Stimulated activated CD8-positive, alpha-beta memory T cell treated with anti-CD3 and anti-CD28 coated beads, Interleukin-7, amount 100 ng/mL, for 48 hours (primary cell): ENCODE data around the gene MEGF11.

Experiments
- DNase-seq, 2 donors: peaks; one replicate each; pipeline ENCODE4 v3.0.0-alpha.2; 2020; ENCODE audit warnings: low read depth in 1 of 2; ENCODE audit errors: extremely low read depth in 1 of 2

MEGF11 gene

DNA sequence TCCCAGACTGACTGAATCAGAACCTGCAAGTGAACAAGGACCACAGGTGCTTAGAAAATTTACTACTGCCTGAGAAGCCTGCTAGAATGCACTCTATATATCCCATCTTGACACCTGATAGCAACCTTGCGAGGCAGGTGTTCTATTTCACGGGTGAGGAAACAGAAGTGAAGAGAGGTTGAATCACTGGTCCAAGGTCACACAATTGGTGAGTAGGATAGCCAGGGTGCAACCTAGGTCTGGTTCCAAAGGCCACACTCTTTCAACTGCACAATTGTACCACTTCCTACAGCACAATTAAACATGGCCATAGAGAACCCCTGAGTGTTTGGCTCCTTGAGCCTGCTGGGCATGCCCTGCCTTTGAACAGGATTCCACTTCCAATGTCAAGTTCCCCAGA, 297.2 kb downstream of the MEGF11 start:
- no peak for DNase-seq

DNA sequence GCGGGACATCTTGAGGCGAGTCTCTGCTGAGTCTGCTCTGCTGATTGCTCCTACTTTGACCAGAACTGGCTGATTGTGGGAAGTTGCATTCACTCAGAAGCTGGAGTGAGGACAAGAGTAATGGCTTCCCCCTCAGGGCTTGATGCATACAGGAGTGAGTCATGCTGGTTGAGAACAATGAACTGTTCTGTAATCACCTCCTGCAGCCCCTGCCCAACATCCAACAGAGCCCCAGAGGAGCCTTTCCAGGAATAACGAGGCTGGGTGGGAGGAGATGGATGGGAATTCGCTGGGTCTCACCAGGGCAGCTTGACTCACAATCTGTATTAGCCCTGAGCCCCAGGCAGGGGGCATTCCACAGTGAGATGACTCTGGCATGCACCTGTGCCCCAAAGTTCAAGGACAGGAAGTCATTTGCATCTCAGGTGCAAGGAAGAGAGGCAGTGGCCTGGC, 299.2 kb downstream of the MEGF11 start:
- DNase-seq = no peak

DNA sequence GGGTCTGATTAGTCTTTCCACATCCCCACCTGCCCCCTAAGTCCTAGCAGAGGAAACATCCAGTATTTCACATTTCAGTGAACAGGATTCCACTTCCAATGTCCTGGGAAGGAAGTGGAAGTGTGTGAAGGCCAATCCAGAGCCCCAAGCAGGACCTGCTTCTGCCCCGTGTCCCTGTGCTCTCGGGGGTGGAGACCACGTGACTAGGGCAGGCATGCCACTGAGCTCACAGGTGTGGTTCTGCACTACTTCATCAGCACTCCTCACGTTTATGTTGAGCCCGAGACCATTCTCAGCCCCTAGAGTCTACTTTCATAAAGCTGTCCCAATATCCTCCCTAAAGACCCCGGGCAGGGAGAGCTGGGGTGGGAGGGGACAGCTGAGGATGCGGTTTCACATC, 299.9 kb downstream of the MEGF11 start:
- no peak for DNase-seq

DNA sequence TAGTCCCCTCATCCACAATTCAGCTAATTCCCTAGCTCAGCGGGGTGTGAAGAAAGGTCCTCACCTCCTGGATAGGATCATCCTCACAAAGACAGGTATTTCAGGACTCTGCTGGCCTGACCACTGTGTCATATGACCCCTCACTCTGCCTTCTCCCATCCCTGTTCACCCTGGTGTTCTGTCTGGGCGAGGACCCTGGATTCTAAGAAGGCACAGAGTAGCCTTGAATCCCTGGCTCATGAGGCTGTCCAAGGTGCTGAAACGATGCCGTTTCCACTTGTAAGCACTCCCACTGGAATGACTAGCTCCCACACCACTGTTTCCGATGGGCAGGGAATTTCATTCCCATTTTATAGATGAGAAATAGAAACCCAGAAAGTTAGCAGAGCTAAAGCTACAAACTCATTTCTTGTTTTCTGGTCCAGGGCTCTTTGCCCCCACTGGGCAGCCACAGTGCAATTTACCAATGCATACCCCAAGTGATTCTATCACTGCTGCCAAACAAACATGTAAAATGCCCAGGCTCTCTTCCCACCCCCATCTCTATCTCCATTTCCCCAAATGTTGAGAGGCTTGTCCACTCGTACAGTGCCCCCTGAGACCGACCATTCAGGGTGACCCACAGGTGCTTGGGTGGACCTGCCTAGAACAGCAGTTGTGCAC, 301.0 kb downstream of the MEGF11 start:
- DNase-seq = no peak

DNA sequence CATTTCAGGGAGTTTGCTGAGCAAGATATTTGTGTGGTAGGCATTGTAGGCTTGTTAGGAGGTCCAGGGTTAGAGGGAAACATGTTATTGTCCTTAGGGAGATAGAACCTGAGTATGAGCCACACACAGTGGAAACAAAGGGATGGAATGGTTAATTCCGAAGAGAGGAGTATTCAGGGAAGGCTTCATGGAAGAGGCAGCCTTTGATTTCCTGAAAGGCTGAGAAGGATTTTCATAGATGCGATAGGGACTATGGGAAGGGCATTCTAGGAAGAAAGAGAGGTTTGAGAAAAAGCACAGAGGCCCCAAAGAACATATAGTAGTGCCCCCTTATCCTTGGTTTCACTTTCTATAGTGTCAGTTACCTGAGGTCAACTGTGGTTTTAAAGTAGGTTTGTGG, 302.5 kb downstream of the MEGF11 start:
- DNase-seq = no peak

DNA sequence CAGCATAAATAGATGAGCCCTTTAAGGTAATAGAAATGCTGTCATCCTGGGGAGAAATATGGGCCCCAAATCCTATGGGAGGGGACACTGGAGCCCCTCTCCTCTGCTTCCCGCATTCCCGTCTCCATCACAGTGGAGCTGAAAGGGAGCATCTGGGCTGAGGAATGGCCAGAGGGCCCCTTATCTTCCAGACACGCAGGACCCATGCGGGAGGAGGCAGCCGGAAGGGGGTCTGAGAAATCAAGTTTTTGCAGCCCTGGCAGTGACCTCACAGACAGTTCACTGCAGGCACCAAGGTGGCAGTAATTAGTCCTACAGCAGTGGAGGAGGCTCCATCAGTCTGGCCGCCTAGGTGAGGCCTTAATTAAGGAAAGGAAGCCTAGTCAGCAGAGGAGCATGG, 304.1 kb downstream of the MEGF11 start:
- DNase-seq = no peak

DNA sequence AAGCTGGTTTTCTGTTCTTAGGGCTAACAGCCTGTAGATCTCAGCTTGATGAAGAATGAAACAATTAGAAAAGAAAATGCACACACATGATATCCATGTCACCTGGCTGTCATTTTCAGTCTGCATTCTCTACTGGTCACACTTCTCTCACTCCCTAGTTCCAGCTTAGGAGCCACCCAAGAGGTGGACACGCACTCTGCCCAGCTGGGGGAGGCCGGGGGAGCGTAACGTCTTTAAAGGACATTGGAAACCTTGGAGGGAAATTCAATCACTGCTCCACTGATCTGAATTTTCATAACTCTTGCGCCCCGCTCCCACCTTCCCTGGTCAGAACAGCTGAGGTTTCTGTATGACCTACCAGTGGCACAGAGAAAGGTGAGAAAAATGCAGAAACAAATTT, 304.5 kb downstream of the MEGF11 start:
- no peak for DNase-seq

DNA sequence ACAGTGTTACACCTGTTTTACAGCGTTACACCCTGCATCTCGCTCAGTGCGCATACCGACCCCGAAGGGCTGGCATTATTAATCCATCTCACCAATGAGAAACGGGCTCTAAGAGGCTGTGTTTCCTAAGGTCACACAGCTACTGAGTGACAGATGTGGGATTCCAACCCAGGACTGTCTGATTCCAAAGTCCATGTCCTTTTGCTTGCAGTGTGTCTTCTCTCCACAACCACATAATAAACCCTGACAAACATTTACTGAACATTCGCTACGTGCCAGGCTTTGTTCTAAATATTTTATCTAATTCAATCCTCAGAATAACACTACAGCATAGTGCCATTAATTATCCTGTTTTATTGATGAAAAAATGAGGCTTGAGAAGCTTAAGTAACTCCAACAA, 305.2 kb downstream of the MEGF11 start:
- no peak for DNase-seq

DNA sequence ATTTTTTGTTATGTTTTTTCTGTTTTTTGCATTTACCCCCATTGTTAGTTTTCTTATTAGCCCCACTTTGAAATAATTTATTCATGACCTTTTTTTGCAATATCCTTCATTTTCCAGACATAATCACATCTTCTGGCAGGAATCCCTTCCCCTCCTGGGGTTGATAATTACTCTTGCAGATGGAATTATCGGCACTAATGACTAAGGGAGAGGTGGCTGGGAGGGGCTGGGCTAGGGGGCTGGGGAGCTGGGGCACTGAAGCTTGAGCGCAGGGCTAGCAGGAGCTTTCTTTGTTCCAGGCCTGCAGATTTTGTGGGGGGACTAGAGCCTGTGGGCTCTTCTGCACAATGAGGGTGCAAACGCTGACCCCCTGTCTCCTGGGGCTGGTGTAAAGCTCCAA, 306.5 kb downstream of the MEGF11 start:
- no peak for DNase-seq

DNA sequence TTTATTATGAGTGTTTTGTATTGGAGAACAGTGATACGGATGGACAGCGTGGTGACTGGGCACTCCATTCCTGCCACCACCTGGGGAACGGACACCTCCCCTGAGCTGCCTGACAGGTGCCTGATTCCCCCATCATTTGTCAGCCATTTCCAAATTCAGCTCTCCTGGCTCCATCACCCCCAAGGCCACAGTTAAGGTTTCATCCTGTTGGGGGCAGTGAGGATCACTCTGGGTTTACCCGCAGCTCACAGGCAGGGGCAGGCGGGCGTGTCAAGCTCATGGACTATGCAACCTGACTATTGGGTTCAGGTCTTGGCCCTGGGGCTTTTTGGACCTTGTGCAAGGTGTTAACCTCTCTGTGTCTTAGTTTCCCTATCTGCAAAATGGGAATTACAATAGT, 307.9 kb downstream of the MEGF11 start:
- no peak for DNase-seq

DNA sequence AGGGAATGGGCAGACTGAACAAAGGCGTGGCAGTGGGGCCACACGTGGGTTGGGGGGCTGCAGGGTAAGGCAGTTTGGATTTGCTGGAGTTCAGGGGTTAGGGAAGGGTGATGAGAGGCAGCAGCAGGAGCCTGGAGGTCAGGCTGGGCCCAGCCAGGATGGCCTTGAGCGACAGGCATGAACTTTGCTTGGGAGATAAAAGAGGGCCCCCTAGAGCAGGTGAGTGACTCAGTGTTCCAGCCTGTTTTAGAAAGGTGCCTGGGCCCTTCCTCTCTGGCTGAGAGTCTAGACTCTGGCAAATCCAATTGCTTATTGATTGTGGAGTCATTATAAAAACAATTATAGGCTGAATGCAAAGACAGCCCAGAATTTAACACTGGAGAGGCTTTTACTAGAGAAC, 309.1 kb downstream of the MEGF11 start:
- DNase-seq = no peak

DNA sequence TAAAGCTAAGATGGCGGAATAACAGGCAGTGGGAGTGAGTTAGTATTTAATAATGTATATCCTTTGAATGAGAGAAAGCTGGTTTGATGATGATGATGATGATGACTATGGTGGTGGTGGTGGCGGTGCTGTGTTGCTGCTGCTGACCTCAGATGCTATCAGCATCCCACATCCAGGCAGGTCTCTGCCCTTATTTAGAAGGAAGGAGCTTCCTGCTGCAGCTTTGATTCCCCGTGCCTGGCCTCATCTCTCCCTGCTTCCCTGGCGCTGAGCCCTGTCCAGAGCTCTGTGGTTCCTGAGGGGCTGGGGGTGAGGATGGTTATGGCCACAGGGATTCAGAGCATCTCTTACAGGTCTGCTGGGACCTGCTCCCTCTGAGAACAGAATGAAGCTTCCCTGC, 311.1 kb downstream of the MEGF11 start:
- peak in 1 of 2 donors; percentile 12 for DNase-seq

DNA sequence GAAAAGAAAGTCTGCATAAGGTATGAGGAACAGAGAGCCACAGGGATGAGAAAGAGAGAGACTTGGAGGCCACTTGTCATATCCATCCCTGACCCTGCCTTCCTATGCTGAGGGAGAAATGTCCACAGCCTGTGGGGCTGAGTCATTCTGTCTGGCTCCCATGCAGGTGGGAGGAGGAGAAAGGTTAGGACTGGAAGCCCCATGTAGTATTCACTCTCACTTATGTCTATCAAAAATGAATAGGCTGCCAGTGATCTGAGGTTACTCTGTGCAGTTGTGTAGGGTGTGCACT, 313.0 kb downstream of the MEGF11 start:
- DNase-seq = no peak

DNA sequence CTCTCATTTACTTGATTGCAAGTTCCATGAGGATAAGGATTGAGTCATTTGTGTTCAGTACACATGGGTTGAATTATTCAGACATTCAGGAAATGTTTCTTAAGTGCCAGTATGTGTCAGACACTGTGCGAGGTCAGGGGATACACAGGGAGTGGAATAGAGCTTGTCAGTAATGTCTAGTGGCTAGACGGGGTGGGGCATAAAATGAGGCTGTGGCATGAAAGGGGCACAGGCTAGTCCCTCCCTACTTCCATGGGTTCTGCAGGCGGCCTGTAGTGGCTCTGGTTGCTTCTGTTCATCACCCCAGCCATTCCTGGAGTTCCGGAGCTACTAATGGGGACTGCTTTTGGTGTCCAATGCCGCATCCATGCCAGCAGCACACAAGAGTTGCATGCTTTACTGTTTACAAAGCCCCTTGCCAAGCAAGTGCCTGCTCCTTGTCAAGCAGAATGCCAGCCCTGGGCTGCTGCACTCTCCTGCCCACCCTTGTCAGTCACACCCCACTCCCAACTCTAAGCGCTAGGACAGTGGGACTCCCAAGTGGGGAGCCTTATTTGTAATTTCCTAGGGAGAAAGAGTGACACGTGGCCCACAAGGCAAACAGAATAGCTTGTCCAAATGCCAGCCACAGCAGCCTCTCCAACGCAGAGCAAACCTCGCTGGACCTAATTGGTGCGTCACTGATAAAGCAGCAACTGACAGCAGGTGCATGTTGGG, 313.5 kb downstream of the MEGF11 start:
- no peak for DNase-seq

DNA sequence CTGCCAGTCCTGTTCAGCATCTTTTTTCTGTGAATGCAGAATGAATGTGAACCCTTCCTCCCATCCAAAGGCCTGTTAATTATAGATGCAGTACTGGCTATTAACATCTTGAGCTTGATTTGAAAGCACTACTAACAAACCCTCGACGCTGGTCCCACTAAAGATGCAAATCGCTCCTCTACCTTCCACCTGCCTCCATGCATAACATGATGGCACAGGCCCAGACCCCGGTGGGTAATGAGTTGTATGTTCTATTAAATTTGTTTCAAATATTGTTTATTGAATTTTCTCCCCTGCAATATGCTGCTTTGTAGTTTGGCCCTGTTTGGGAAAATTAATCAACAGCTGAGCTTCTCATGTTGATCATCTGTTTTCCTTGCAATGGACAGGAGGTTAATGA, 314.9 kb downstream of the MEGF11 start:
- no peak for DNase-seq

DNA sequence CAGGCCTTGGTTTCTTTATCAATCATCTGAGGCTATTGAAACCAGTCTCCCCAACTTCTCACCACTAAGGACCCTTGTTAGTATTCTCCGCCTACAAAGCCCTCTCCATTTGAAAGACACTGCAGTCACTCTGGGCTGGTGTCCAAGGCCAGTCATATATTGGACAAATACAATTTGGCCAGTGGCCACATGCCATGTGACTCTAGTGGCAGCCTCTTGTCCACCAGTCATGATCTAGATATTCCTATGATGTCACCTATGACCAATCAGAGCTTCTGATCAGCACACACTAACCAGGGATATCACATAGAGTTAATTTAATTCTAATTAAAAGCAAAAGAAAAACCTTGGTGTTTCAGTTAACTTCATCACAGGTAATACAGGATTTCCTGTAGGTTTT, 316.1 kb downstream of the MEGF11 start:
- DNase-seq = no peak

DNA sequence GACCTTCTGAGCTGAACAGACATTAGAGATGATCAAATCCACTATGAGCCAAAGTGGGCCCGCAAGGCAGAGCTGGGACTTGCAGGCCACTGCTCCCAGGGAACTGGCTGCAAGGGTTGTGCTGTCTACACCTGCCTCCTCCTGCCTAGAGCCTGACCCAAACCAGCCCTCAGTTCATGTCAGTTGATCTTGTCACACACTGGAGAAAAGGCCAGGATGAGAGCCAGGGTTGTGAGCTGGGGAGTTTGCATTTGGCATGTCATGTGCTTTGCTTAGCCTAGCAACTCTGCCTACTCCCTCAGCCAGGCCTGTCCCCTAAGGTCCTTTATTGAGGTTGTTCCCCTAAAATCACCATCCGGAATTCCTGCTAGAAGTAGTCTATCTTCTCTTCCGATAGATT, 316.5 kb downstream of the MEGF11 start:
- no peak for DNase-seq

DNA sequence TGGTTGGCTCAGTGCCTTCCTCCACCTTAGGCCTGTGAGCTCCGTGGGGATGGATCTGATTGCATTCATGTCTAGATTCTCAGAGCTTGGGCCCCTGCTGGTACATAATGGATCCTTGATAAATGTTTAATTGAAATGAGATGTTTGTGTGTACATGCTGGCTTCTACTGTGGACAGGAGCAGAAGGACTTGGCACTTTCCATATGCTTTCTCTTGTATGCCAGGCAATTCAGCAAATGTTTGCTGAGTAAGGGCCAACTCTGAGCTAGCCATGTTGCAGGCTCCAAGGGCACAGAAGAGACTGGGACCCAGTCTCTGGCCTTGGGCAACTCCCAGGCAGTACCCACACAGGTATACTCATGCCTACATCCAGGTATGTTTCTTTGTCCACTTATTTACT, 317.3 kb downstream of the MEGF11 start:
- no peak for DNase-seq

DNA sequence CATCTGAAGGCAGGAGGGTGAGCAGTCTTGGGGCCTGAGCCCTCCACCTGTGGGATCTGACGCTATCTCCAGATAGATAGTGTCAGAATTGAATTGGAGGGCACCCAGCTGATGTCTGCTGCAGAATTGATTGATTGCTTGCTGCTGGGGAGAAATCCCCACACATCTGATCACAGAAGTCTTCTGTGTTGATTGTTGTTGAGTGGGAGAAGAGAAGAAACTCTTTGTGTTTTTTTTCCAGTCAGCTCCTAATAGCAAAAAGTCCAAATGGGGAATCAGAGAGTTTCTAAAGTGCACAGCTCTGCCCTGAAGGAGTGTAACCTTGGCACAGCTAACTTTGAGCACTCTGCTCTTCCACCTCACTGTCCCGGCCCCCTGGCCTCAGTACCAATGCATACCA, 318.2 kb downstream of the MEGF11 start:
- no peak for DNase-seq

DNA sequence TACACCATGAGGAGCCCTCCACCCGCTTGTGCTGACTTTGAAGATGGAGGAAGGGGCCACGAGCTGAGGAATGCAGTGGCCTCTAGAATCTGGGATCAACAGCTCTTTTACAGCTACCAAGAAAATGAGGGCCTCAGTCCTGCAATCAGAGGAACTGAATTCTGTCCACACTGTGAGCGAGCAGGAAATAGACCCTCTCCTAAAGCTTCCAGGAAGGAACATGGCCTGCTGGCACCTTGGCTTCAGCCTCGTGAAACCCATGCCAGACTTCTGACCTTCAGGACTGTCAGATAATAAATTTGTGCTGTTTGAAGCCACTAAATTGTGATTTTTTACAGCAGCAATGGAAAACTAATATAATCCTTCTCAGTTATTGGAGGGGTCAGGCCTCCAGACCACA, 322.3 kb downstream of the MEGF11 start:
- DNase-seq = no peak

DNA sequence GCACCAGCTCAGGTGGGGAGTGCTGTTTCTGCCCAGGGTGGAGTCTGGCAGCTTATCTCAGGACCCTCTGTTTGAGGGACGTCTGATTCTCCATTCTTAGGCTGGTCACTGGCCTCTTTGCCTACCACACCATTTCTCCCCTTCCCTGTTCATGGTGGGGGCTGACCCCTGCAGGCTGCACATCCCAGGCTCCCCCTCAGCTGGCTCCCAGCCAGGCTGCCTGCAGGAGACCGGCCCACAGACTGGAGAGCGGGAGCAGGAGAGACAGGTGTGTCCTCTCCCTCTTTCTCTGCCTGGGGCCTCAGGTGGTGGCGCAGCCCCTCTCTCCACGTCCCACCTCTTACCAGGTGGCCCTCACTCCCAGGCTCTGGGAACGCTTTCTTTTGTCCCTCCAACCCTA, 323.4 kb downstream of the MEGF11 start:
- DNase-seq = no peak

DNA sequence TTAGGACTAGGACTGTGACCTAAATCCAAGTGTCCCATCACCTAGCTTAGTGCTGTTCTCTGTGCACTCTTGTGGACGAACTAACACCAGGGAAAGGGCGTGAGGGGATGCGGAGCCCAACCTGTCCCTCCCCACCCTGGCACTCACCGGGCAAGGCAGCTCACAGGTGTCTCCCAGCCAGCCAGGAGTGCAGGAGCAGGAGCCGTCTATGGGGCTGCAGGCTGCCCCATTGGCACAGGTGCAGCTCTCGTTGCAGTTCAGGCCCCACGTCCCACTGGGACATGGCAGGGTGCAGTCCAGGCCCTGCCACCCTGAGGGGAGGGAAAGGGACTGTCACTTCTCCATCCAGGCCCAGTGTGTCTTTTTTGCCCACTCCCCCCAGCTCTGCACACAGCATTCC, 324.0 kb downstream of the MEGF11 start:
- DNase-seq = no peak

DNA sequence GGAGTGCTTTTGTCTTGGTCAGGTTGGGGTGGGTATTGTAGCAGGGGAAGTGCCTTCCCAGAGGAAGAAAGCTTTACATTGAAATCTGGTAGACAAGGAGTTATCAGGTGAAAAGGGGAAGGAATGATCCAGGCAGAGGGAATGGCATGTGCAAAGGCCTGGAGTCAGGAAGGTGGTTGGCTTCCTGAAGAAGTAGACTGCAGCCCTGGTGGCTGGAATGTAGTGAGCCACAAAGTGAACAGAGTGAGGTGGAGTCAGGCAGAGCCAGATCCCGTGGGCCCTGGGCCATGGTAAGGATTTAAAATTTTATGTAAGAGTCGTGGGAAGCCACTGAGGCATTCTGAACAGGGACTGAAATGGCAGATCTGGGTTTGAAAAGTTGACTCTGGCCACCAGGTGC, 326.0 kb downstream of the MEGF11 start:
- no peak for DNase-seq
